A549 (cell line): Measurements from ENCODE around the gene YWHAB.

ENCODE experiments used
- CHD2 ChIP-seq: fragments of 150-350 bp; IDR thresholded peaks from 2 replicates; pipeline ENCODE4 v1.6.1; 2014; ENCODE audit warnings: low read length; ENCODE audit not compliant: partially characterized antibody
- CTCF ChIP-seq: fragments of >200 bp; sonication (Bioruptor Twin); formaldehyde crosslinking; IDR thresholded peaks from 3 replicates; pipeline ENCODE4 v1.5.1; 2016
- ELK1 ChIP-seq: fragments of 150-350 bp; IDR thresholded peaks from 2 replicates; pipeline ENCODE4 v1.6.1; 2014; ENCODE audit warnings: low read depth, mild to moderate bottlenecking, low read length
- GATA3 ChIP-seq: IDR thresholded peaks from 2 replicates; pipeline ENCODE4 v1.6.1; 2012; ENCODE audit warnings: borderline replicate concordance
- HDAC2 ChIP-seq: fragments of 200-600 bp; sonication (generic); IDR thresholded peaks from 2 replicates; pipeline ENCODE4 v1.6.1; 2016
- KDM5A ChIP-seq: fragments of 200-600 bp; sonication (generic); IDR thresholded peaks from 2 replicates; pipeline ENCODE4 v1.6.1; 2016; ENCODE audit warnings: antibody characterized with exemption, mild to moderate bottlenecking
- MAFK ChIP-seq: fragments of 450-650 bp; IDR thresholded peaks from 2 replicates; pipeline ENCODE4 v1.6.1; 2014; ENCODE audit not compliant: partially characterized antibody
- MAX ChIP-seq: IDR thresholded peaks from 2 replicates; pipeline ENCODE4 v1.6.1; 2012
- MYC ChIP-seq: IDR thresholded peaks from 2 replicates; pipeline ENCODE4 v1.6.1; 2012; ENCODE audit warnings: mild to moderate bottlenecking, inconsistent platforms, low read length, improper control_type of control experiment, borderline replicate concordance
- POLR2A ChIP-seq: IDR thresholded peaks from 2 replicates; pipeline ENCODE4 v1.6.1; 2012; ENCODE audit warnings: mild to moderate bottlenecking, low read length
- RAD21 ChIP-seq, 2 experiments: fragments of >200 bp in 1 of 2; sonication (Bioruptor Twin) in 1 of 2; formaldehyde crosslinking in 1 of 2; IDR thresholded peaks in 1 of 2; conservative IDR thresholded peaks in 1 of 2; 2 replicates in 1 of 2; 3 replicates in 1 of 2; pipeline ENCODE4 v1.6.1; 2012 to 2018; ENCODE audit warnings: inconsistent platforms in 1 of 2
- RCOR1 ChIP-seq: fragments of 150-350 bp; IDR thresholded peaks from 2 replicates; pipeline ENCODE4 v1.6.1; 2014; ENCODE audit warnings: antibody characterized with exemption, low read length, low read depth
- REST ChIP-seq: fragments of 200-600 bp; sonication (generic); IDR thresholded peaks from 2 replicates; pipeline ENCODE4 v1.6.1; 2016; ENCODE audit warnings: antibody characterized with exemption, mild to moderate bottlenecking, moderate library complexity
- USF2 ChIP-seq: fragments of 450-650 bp; IDR thresholded peaks from 2 replicates; pipeline ENCODE4 v1.6.1; 2014; ENCODE audit warnings: antibody characterized with exemption

GRCh38 chr20:44921447-44921846 is 35.9 kb downstream of the YWHAB start:
- TF ChIP-seq USF2 (no peak), REST (no peak), POLR2A (no peak), MAX (no peak), CTCF (no peak), HDAC2 (no peak), MYC (no peak), MAFK (no peak), ELK1 (no peak), RCOR1 (no peak), RAD21 (conservative IDR thresholded peaks at IDR 0.05 in 1 of 2, IDR thresholded peaks at IDR 0.05 in 1 of 2) (no peak), GATA3 (no peak), KDM5A (no peak), CHD2 (no peak)
